HEK293T (cell line): ENCODE data around the gene LYVE1.

Experiments
- CTCF ChIA-PET: fragments of 350-600 bp; formaldehyde crosslinking; extraction: SDS; loops from one replicate; lab custom pipeline; 2021; ENCODE audit warnings: antibody characterized with exemption, inconsistent platforms; lab: Yijun Ruan, JAX
- POLR2A ChIA-PET: fragments of 350-600 bp; formaldehyde crosslinking; extraction: SDS; loops from one replicate; lab custom pipeline; 2020; ENCODE audit warnings: antibody characterized with exemption, inconsistent platforms; lab: Yijun Ruan, JAX
- DNase-seq: peaks from one replicate; pipeline ENCODE4 v3.0.0; 2012; ENCODE audit warnings: mixed read lengths; ENCODE audit errors: extremely low spot score
- ARNT ChIP-seq: fragments of 450-650 bp; IDR thresholded peaks from 2 replicates; pipeline ENCODE4 v1.6.1; 2017; ENCODE audit warnings: mild to moderate bottlenecking
- BHLHE40 ChIP-seq: fragments of 450-650 bp; IDR thresholded peaks from 2 replicates; pipeline ENCODE4 v1.6.1; 2016; ENCODE audit warnings: mild to moderate bottlenecking, moderate library complexity, borderline replicate concordance
- CTBP1 ChIP-seq: fragments of 450-650 bp; IDR thresholded peaks from 2 replicates; pipeline ENCODE4 v1.6.1; 2016; ENCODE audit warnings: borderline replicate concordance
- ELF4 ChIP-seq: fragments of 450-650 bp; IDR thresholded peaks from 2 replicates; pipeline ENCODE4 v1.6.1; 2017; ENCODE audit warnings: antibody characterized with exemption
- FOXA1 ChIP-seq: fragments of 450-650 bp; IDR thresholded peaks from 2 replicates; pipeline ENCODE4 v1.6.1; 2016; ENCODE audit warnings: mild to moderate bottlenecking
- FOXK2 ChIP-seq: fragments of 450-650 bp; IDR thresholded peaks from 2 replicates; pipeline ENCODE4 v1.6.1; 2016; ENCODE audit warnings: mild to moderate bottlenecking
- FOXM1 ChIP-seq: fragments of 450-650 bp; IDR thresholded peaks from 2 replicates; pipeline ENCODE4 v1.6.1; 2017; ENCODE audit warnings: mild to moderate bottlenecking, borderline replicate concordance
- HDGF ChIP-seq: fragments of 450-650 bp; IDR thresholded peaks from 2 replicates; pipeline ENCODE4 v1.6.1; 2017; ENCODE audit warnings: antibody characterized with exemption, borderline replicate concordance
- L3MBTL2 ChIP-seq: fragments of 450-650 bp; conservative IDR thresholded peaks from 2 replicates; pipeline ENCODE4 v1.6.1; 2016; ENCODE audit warnings: mild to moderate bottlenecking
- LEF1 ChIP-seq: fragments of 450-650 bp; IDR thresholded peaks from 2 replicates; pipeline ENCODE4 v1.6.1; 2017; ENCODE audit warnings: mild to moderate bottlenecking, borderline replicate concordance
- NFRKB ChIP-seq: fragments of 450-650 bp; IDR thresholded peaks from 2 replicates; pipeline ENCODE4 v1.6.1; 2016; ENCODE audit warnings: mild to moderate bottlenecking, moderate library complexity
- PKNOX1 ChIP-seq: fragments of 450-650 bp; IDR thresholded peaks from 2 replicates; pipeline ENCODE4 v1.6.1; 2016
- SP1 ChIP-seq: fragments of 450-650 bp; IDR thresholded peaks from 2 replicates; pipeline ENCODE4 v1.6.1; 2017
- SUZ12 ChIP-seq: fragments of 450-650 bp; IDR thresholded peaks from 2 replicates; pipeline ENCODE4 v1.6.1; 2016; ENCODE audit warnings: mild to moderate bottlenecking
- TARDBP ChIP-seq: fragments of 450-650 bp; IDR thresholded peaks from 2 replicates; pipeline ENCODE4 v1.6.1; 2016
- ZNF384 ChIP-seq: fragments of 450-650 bp; IDR thresholded peaks from 2 replicates; pipeline ENCODE4 v1.6.1; 2016

The LYVE1 gene

GRCh38 chr11:10587388-10587787 lies 18.9 kb upstream of the LYVE1 start:
- ChIA-PET POLR2A (no interaction called here), CTCF (no interaction called here)
- no peak for TF ChIP-seq TARDBP
- no peak for TF ChIP-seq BHLHE40
- no peak for TF ChIP-seq LEF1
- TF ChIP-seq ARNT, result no peak
- no peak for TF ChIP-seq SUZ12
- TF ChIP-seq HDGF, result no peak
- TF ChIP-seq FOXA1, result no peak
- DNase-seq, result no peak

GRCh38 chr11:10584071-10584501 lies 15.6 kb upstream of the LYVE1 start:
- TF ChIP-seq FOXA1, result no peak
- TF ChIP-seq SUZ12, result no peak
- no peak for TF ChIP-seq FOXK2
- TF ChIP-seq BHLHE40, result no peak
- no peak for TF ChIP-seq LEF1
- no peak for TF ChIP-seq FOXM1
- no peak for TF ChIP-seq ELF4
- TF ChIP-seq ARNT, result no peak
- no peak for TF ChIP-seq L3MBTL2
- TF ChIP-seq HDGF, result no peak
- no peak for TF ChIP-seq NFRKB
- no peak for TF ChIP-seq TARDBP
- no peak for TF ChIP-seq ZNF384
- no peak for TF ChIP-seq PKNOX1
- TF ChIP-seq CTBP1, result no peak
- DNase-seq, result no peak
- CTCF ChIA-PET, result no interaction called here
- POLR2A ChIA-PET, result no interaction called here

GRCh38 chr11:10581481-10582019 lies 13.1 kb upstream of the LYVE1 start:
- TF ChIP-seq NFRKB (no peak), HDGF (no peak), ELF4 (no peak), TARDBP (no peak), ARNT (no peak), FOXK2 (no peak), CTBP1 (no peak), SP1 (no peak), LEF1 (no peak), ZNF384 (no peak), PKNOX1 (no peak), FOXM1 (no peak), SUZ12 (no peak), BHLHE40 (no peak)
- ChIA-PET CTCF (no interaction called here), POLR2A (no interaction called here)
- no peak for DNase-seq

GRCh38 chr11:10580623-10581022 lies 12.2 kb upstream of the LYVE1 start:
- no peak for TF ChIP-seq L3MBTL2
- no peak for TF ChIP-seq ELF4
- TF ChIP-seq SP1, result no peak
- TF ChIP-seq ZNF384, result no peak
- no peak for TF ChIP-seq NFRKB
- no peak for TF ChIP-seq FOXA1
- no peak for TF ChIP-seq TARDBP
- no peak for TF ChIP-seq CTBP1
- TF ChIP-seq FOXM1, result no peak
- no peak for TF ChIP-seq LEF1
- TF ChIP-seq FOXK2, result no peak
- TF ChIP-seq BHLHE40, result no peak
- TF ChIP-seq PKNOX1, result no peak
- TF ChIP-seq HDGF, result no peak
- no peak for TF ChIP-seq ARNT
- no peak for TF ChIP-seq SUZ12
- DNase-seq, result no peak
- POLR2A ChIA-PET, result no interaction called here
- CTCF ChIA-PET, result interaction anchor here (0.6 kb wide), 1 partner anchor 48 kb away, joined by 3 read pairs; no protein-coding TSS in a partner anchor

GRCh38 chr11:10579700-10580099 lies 11.2 kb upstream of the LYVE1 start:
- CTCF ChIA-PET, result no interaction called here
- DNase-seq, result no peak
- TF ChIP-seq PKNOX1 (no peak), CTBP1 (no peak), LEF1 (no peak), ARNT (no peak), FOXK2 (no peak), L3MBTL2 (no peak), NFRKB (no peak), FOXA1 (no peak), FOXM1 (no peak), ELF4 (no peak), HDGF (no peak), BHLHE40 (no peak), TARDBP (no peak), SP1 (no peak), SUZ12 (no peak), ZNF384 (no peak)
- POLR2A ChIA-PET, result no interaction called here
